GM18508 (cell line): Measurements from ENCODE around the gene MCEMP1.
"Not testable (repeated sequence)": the region's sequence is repeated elsewhere in the genome, so short reads cannot be mapped to it uniquely, and the experiment has no call there.

ENCODE experiments used
- ATAC-seq: cut with Tn5 transposase; IDR thresholded peaks from one replicate; pipeline ENCODE4 v1.9.1; 2021; ENCODE audit warnings: moderate number of reproducible peaks; ENCODE audit not compliant: insufficient read depth, unreplicated experiment

Gene MCEMP1

GRCh38 chr19:7643031-7643415 is 33.9 kb upstream of the MCEMP1 start:
- no peak for ATAC-seq

GRCh38 chr19:7643629-7644549 is 33.0 kb upstream of the MCEMP1 start:
- not testable (repeated sequence) for ATAC-seq

- no peak for ATAC-seq
Observed at GRCh38 chr19:7644550-7644877, 32.4 kb upstream of the MCEMP1 start.

- no peak for ATAC-seq
Observed at GRCh38 chr19:7645163-7645562, 31.7 kb upstream of the MCEMP1 start.

GRCh38 chr19:7645656-7646425 is 31.0 kb upstream of the MCEMP1 start:
- ATAC-seq: no peak

GRCh38 chr19:7646426-7646700 is 30.5 kb upstream of the MCEMP1 start:
- no peak for ATAC-seq

GRCh38 chr19:7647156-7647555 is 29.7 kb upstream of the MCEMP1 start:
- ATAC-seq: no peak

GRCh38 chr19:7648265-7649014 is 28.4 kb upstream of the MCEMP1 start:
- no peak for ATAC-seq

- no peak for ATAC-seq
Observed at GRCh38 chr19:7650148-7650547, 26.7 kb upstream of the MCEMP1 start.

- no peak for ATAC-seq
Observed at GRCh38 chr19:7652061-7652641, 24.7 kb upstream of the MCEMP1 start.

- no peak for ATAC-seq
Observed at GRCh38 chr19:7654401-7654800, 22.5 kb upstream of the MCEMP1 start.

GRCh38 chr19:7655581-7655980 is 21.3 kb upstream of the MCEMP1 start:
- no peak for ATAC-seq

GRCh38 chr19:7657131-7657751 is 19.6 kb upstream of the MCEMP1 start:
- ATAC-seq: no peak

- ATAC-seq: no peak
Observed at GRCh38 chr19:7658219-7658686, 18.6 kb upstream of the MCEMP1 start.

GRCh38 chr19:7661744-7662538 is 14.9 kb upstream of the MCEMP1 start:
- no peak for ATAC-seq

- no peak for ATAC-seq
Observed at GRCh38 chr19:7662657-7663056, 14.2 kb upstream of the MCEMP1 start.

GRCh38 chr19:7663706-7664105 is 13.2 kb upstream of the MCEMP1 start:
- ATAC-seq: no peak

GRCh38 chr19:7665076-7665475 is 11.8 kb upstream of the MCEMP1 start:
- no peak for ATAC-seq

GRCh38 chr19:7668842-7669241 is 8.0 kb upstream of the MCEMP1 start, which contains the start of gene RETN:
RETN (plus strand) TSS chr19:7669049; CDS start chr19:7669327, 278 bp downstream.
- no peak for ATAC-seq
